Measurements from ENCODE around the gene ARL3. TPM values are rescaled to one million over a fixed set of nuclear protein-coding genes. Genes with fewer than 3 reads are reported as not detected.

Gene ARL3
- total RNA-seq, 2 experiments from 2014 or later: 5.3 to 6.2 TPM

GRCh38 chr10:102624094-102624493 is 90.1 kb downstream of the ARL3 start:
- ChIA-PET CTCF (interaction anchor here (2.9 kb wide), 1 partner anchor 10 kb away, joined by 10 read pairs; no protein-coding TSS in a partner anchor), POLR2A (no interaction called here)
- H3K9me3 Mint-ChIP-seq: no peaks in the 10 kb centered on the region
- TF ChIP-seq CTCF (IDR thresholded peaks at IDR 0.05): no peak
- no peaks in the 10 kb centered on the region for H3K36me3 Mint-ChIP-seq (ENCODE audit: low read depth)
- ATAC-seq (no peak), DNase-seq (no peak)
- H3K27me3 Mint-ChIP-seq: no peaks in the 10 kb centered on the region
- H3K27ac Mint-ChIP-seq: no peak overlapping the region
- H3K4me3 Mint-ChIP-seq: no peak overlapping the region
- intact Hi-C loops (cut with micrococcal nuclease): no loop called here
- H3K4me1 Mint-ChIP-seq (ENCODE audit: low read depth): peaks cover 2% of the 10 kb centered on the region

Other genes starting within 250 kb of the ARL3 start
- gene ACTR1A, start 211.7 kb downstream of the ARL3 start, total RNA-seq: 10 to 100 TPM; 47.1 to 51.3 TPM
- 1 to 10 TPM; 8.5 to 8.8 TPM for gene SUFU, start 210.4 kb downstream of the ARL3 start, total RNA-seq
- gene TRIM8, start 69.9 kb downstream of the ARL3 start, total RNA-seq: 10 to 100 TPM; 39.5 to 39.8 TPM
- 10 to 100 TPM; 12.8 to 16.3 TPM for gene SFXN2, start 239 bp upstream of the ARL3 start, total RNA-seq
- gene WBP1L, start 29.6 kb upstream of the ARL3 start, total RNA-seq: 10 to 100 TPM; 11.4 to 12.7 TPM
- gene CYP17A1, start 123.0 kb upstream of the ARL3 start, total RNA-seq: not detected
- gene BORCS7, start 139.9 kb upstream of the ARL3 start, total RNA-seq: 1 to 10 TPM; 6.4 to 6.8 TPM
- gene AS3MT, start 155.1 kb upstream of the ARL3 start, total RNA-seq: 1 to 10 TPM in 1 of 2 experiments, not detected in 1; 1.4 TPM
- 1 to 10 TPM; 5.1 to 5.2 TPM for gene CNNM2, start 203.9 kb upstream of the ARL3 start, total RNA-seq

Measured in activated CD8-positive, alpha-beta T cell treated with anti-CD3 and anti-CD28 coated beads for 36 hours (primary cell).